Neural cell (in vitro differentiated cells): ENCODE data around the gene SLC6A8.

ENCODE experiments used
- CTCF ChIP-seq: fragments of 450-650 bp; IDR thresholded peaks from 2 replicates; pipeline ENCODE4 v1.5.1; 2014; ENCODE audit warnings: antibody characterized with exemption, mild to moderate bottlenecking, moderate library complexity; ENCODE audit not compliant: poor library complexity, severe bottlenecking
- EP300 ChIP-seq: fragments of 450-650 bp; conservative IDR thresholded peaks from 2 replicates; pipeline ENCODE4 v1.6.1; 2014; ENCODE audit warnings: antibody characterized with exemption, mild to moderate bottlenecking, moderate library complexity; ENCODE audit not compliant: poor library complexity, severe bottlenecking

- no peak for TF ChIP-seq EP300
- TF ChIP-seq CTCF = no peak
Observed at GRCh38 chrX:153714256-153714655, 26.5 kb downstream of the SLC6A8 start.
